Measurements from ENCODE around the gene KRTAP20-3. TPM values are rescaled to one million over a fixed set of nuclear protein-coding genes. Genes with fewer than 3 reads are reported as not detected.

The KRTAP20-3 gene
- total RNA-seq = not detected

GRCh38 chr21:30642564-30642963 is at the start of gene KRTAP20-3:
KRTAP20-3 (plus strand) TSS chr21:30642864.
- DNase-seq = no peak

GRCh38 chr21:30598802-30599201 is 43.9 kb upstream of the KRTAP20-3 start, which contains the start of gene KRTAP6-2:
KRTAP6-2 (minus strand) TSS chr21:30598902; CDS start chr21:30598874, 28 bp downstream.
- DNase-seq = no peak

GRCh38 chr21:30600787-30601186 is 41.9 kb upstream of the KRTAP20-3 start, which contains the start of gene KRTAP22-1:
KRTAP22-1 (plus strand) TSS chr21:30601087.
- DNase-seq = no peak

GRCh38 chr21:30605968-30606367 is 36.7 kb upstream of the KRTAP20-3 start:
- DNase-seq = no peak

- no peak for DNase-seq
These were observed 30.5 kb upstream of the KRTAP20-3 start for GRCh38 chr21:30612132-30612531.

GRCh38 chr21:30613836-30614235 is 28.8 kb upstream of the KRTAP20-3 start, which contains the start of gene KRTAP6-1:
KRTAP6-1 (minus strand) TSS chr21:30613930; CDS start chr21:30613904, 26 bp downstream.
- no peak for DNase-seq

- no peak for DNase-seq
These were observed 27.5 kb upstream of the KRTAP20-3 start for GRCh38 chr21:30615199-30615598.

GRCh38 chr21:30616125-30616524 is 26.5 kb upstream of the KRTAP20-3 start, which contains the start of gene KRTAP20-1:
KRTAP20-1 (plus strand) TSS chr21:30616425; CDS start chr21:30616455, 30 bp downstream.
- no peak for DNase-seq

GRCh38 chr21:30620080-30620479 is 22.6 kb upstream of the KRTAP20-3 start:
- no peak for DNase-seq

- DNase-seq = no peak
These were observed 22.1 kb upstream of the KRTAP20-3 start, which contains the start of gene KRTAP20-4 for GRCh38 chr21:30620522-30620921. KRTAP20-4 (plus strand) TSS chr21:30620627.

GRCh38 chr21:30623362-30623761 is 19.3 kb upstream of the KRTAP20-3 start:
- no peak for DNase-seq

GRCh38 chr21:30625449-30626165 is 17.1 kb upstream of the KRTAP20-3 start:
- no peak for DNase-seq

- no peak for DNase-seq
These were observed 14.6 kb upstream of the KRTAP20-3 start for GRCh38 chr21:30628109-30628508.

GRCh38 chr21:30629200-30629599 is 13.5 kb upstream of the KRTAP20-3 start:
- DNase-seq = no peak

- DNase-seq = no peak
These were observed 7.8 kb upstream of the KRTAP20-3 start, which contains the start of gene KRTAP20-2 for GRCh38 chr21:30634906-30635305. KRTAP20-2 (plus strand) TSS chr21:30635206; CDS start chr21:30635264, 58 bp downstream.

GRCh38 chr21:30638686-30639085 is 4.0 kb upstream of the KRTAP20-3 start:
- no peak for DNase-seq

- no peak for DNase-seq
These were observed 4.3 kb downstream of the KRTAP20-3 start for GRCh38 chr21:30646904-30647414.

- DNase-seq = no peak
These were observed 10.2 kb downstream of the KRTAP20-3 start for GRCh38 chr21:30652891-30653290.

GRCh38 chr21:30668776-30669175 is 26.1 kb downstream of the KRTAP20-3 start:
- DNase-seq = no peak

- DNase-seq = no peak
These were observed 30.5 kb downstream of the KRTAP20-3 start for GRCh38 chr21:30672985-30673650.

GRCh38 chr21:30674312-30674711 is 31.6 kb downstream of the KRTAP20-3 start:
- no peak for DNase-seq

- no peak for DNase-seq
These were observed 34.1 kb downstream of the KRTAP20-3 start for GRCh38 chr21:30676737-30677136.

GRCh38 chr21:30680586-30680985 is 37.9 kb downstream of the KRTAP20-3 start:
- no peak for DNase-seq
